GM19468 (cell line): Measurements from ENCODE around the gene SP1.
"Not testable (repeated sequence)": the region's sequence is repeated elsewhere in the genome, so short reads cannot be mapped to it uniquely, and the experiment has no call there.

Source experiments
- ATAC-seq: cut with Tn5 transposase; IDR thresholded peaks from one replicate; pipeline ENCODE4 v1.9.1; 2021; ENCODE audit warnings: mild to moderate bottlenecking, moderate library complexity, moderate number of reproducible peaks; ENCODE audit not compliant: unreplicated experiment; ENCODE audit errors: extremely low read depth

Gene SP1

DNA sequence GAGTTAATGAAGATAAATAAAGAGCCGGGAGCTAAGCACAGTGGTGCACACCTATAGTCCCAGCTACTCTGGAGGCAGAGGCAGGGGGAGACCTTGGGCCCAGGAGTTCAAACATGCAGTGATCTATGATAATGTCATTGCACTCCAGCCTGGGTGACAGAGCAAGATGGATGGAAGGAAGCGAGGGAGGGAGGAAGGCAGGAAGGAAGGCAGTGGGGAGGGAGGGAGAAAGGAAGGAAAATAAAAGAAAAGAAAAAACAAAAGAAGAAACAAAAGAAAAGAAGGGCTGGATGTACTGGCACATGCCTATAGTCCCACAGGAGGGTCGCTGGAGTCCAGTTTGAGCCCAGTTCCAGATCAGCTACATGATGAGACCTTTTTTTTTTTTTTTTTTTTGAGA lies 24.9 kb upstream of the SP1 start:
- ATAC-seq, result no peak

DNA sequence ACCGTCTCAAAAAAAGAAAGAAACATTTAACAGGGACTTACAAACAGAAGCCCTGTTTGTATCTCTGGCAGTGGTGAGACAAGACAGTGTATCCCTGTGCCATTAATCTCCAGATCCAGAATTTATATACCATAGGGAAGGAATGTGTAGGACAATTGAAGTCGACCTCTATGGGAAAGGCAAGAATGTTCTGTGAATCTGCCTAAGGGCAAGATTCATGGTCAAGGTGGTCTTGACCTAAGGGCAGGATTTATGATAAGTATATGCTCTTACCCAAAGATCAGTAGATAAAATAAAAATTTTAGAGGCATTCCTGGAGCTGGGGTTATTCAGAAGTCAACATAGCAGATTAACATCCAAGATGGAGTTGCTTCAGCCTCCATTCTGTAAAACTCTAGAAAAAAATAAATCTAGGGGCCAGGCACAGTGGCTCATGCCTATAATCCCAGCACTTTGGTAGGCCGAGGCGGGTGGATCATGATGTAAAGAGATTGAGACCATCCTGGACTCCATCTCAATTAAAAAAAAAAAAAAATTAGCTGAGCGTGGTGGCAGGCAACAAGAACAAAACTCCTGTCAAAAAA lies 21.0 kb upstream of the SP1 start:
- ATAC-seq, result no peak

DNA sequence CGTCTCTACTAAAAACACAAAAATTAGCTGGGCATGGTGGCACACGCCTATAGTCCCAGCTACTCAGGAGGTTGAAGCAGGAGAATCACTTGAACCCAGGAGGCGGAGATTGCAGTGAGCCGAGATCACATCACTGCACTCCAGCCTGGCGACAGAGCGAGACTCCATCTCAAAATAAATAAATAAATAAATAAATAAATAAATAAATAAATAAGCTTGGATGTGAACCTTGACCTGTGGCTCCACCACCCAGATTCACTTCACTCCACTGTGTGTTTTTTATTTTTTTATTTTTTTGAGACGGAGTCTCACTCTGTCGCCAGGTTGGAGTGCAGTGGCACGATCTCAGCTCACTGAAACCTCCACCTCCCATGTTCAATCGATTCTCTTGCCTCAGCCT lies 18.3 kb upstream of the SP1 start:
- ATAC-seq, result not testable (repeated sequence)

- ATAC-seq, result no peak
Observed at GRCh38 chr12:53365245-53365904, 14.6 kb upstream of the SP1 start.

DNA sequence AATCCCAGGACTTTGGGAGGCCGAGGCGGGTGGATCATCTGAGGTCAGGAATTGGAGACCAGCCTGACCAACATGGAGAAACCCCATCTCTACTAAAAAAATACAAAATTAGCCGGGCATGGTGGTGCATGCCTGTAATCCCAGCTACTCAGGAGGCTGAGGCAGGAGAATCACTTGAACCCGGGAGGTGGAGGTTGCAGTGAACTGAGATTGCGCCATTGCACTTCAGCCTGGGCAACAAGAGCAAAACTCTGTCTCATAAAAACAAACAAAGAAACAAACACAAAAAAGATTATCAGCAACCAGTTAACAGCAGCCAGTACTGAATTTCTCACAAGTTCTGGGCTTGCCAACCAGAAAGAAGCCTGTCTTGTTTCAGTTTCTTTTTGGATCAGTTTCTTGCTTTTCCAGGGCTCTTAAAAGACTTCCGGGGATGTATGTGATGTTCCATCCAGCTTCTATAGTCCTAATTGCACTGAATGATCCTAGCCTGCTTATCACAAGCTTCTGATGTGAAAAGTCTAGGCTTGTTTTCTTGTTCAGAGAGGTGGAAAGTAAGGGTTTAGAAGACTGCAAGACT lies 6.3 kb upstream of the SP1 start:
- ATAC-seq, result not testable (repeated sequence)

- ATAC-seq, result not testable (repeated sequence)
Observed at GRCh38 chr12:53374277-53374676, 5.7 kb upstream of the SP1 start.

- ATAC-seq, result no peak
Observed at GRCh38 chr12:53376747-53377146, 3.2 kb upstream of the SP1 start.

DNA sequence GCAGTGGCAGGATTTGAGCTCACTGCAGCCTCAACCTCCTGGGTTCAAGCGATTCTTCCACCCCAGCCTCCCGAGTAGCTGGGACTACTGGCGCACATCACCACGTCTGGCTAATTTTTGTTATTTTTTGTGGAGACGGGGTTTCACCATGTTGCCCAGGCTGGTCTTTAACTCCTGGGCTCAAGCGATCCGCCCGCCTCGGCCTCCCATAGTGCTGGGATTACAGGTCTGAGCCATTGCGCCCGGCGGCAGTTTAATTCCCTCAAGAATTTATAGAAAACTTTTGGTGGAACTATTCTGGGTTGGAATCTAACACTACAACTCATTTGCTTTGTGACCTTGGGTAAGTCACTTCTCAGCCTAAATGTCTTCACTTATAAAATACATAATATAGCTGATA lies 1.8 kb upstream of the SP1 start:
- no peak for ATAC-seq

GRCh38 chr12:53378724-53379388 lies 1.1 kb upstream of the SP1 start:
- no peak for ATAC-seq

DNA sequence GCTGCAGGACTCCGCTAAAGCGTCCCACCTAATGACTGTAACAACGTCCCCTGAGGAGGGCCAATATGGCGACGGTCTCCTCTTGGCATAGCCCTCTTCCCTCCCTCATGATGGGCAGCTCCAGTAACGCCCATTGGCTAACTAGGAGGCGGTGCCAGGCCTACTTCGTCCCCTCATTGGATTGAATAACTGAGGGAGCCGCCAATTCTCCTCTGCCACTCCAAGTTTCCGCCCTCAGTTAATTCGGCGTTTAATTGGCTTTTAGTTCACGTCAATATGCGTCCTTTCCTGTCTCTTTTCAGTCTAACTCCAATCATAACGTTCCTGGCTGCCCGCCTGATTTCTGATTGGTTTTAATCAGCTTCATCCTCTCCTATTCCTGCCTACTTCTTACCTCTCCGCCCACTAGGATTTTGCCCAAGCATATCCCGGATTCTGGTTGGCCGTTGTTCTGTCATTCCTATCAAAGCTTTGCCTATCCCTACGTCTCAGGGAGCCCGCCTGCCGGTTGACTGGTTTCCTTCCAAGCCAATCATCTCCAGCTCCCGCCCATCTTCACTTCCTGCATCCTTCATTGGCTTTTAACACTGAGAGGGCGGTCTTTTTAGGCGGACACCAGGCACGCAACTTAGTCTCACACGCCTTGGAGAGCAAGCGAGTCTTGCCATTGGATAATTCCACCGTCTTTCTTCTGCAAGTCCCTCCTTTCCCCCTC lies 430 bp upstream of the SP1 start:
- ATAC-seq, result peak; percentile 33

DNA sequence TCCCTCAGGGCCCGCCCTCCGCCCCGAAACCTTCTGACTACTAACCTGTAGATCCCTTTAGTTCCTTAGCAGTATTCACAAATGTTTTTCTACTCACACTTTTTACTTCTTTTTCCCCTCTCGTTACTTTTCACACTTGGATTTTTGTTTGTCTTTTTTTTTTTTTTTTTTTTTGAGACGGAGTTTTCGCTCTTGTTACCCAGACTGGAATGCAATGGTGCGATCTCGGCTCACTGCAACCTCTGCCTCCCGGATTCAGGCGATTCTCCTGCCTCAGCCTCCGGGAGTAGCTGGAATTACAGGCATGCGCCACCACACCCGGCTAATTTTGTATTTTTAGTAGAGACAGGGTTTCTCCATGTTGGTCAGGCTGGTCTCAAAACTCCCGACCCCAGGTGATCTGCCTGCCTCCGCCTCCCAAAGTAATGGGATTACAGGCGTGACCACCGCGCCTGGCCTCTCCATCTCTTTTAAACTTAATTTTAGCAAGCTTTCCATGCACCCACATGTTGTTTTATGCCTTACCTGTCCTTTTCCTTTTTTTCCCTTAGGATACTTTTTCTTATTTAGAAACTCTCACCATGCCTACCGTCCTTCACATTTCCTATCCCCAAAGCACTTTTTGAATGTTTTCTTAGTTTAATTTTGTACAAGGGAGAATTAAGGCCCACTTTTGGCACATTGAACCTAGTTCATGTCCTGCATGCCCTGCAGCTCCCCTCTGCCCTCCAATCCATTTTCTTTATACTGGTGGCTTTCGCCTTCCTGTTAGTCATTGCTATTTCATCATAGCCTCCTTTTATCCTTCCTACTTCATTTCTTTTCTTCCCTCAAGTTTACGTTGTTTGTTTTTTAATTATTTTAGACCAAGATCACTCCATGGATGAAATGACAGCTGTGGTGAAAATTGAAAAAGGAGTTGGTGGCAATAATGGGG lies 1.1 kb downstream of the SP1 start:
- no peak for ATAC-seq

DNA sequence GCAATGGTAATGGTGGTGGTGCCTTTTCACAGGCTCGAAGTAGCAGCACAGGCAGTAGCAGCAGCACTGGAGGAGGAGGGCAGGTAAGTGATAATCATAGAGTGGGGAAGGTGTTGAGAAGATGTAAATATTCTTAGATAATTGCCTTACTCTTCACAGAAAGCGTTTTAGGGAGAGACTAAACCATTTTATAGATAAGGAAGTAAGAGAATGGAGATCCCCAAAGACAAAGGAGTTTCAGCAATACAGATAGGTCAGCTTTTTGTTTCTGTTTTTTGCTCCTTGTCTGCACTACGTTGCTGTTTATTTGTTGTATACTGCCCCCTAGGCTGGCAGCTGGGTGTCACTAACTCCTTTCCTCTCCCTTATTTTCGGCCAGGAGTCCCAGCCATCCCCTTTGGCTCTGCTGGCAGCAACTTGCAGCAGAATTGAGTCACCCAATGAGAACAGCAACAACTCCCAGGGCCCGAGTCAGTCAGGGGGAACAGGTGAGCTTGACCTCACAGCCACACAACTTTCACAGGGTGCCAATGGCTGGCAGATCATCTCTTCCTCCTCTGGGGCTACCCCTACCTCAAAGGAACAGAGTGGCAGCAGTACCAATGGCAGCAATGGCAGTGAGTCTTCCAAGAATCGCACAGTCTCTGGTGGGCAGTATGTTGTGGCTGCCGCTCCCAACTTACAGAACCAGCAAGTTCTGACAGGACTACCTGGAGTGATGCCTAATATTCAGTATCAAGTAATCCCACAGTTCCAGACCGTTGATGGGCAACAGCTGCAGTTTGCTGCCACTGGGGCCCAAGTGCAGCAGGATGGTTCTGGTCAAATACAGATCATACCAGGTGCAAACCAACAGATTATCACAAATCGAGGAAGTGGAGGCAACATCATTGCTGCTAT lies 2.0 kb downstream of the SP1 start:
- ATAC-seq, result no peak

DNA sequence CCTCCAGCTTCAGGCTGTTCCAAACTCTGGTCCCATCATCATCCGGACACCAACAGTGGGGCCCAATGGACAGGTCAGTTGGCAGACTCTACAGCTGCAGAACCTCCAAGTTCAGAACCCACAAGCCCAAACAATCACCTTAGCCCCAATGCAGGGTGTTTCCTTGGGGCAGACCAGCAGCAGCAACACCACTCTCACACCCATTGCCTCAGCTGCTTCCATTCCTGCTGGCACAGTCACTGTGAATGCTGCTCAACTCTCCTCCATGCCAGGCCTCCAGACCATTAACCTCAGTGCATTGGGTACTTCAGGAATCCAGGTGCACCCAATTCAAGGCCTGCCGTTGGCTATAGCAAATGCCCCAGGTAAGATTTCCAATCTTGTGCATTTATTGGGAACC lies 3.3 kb downstream of the SP1 start:
- no peak for ATAC-seq

DNA sequence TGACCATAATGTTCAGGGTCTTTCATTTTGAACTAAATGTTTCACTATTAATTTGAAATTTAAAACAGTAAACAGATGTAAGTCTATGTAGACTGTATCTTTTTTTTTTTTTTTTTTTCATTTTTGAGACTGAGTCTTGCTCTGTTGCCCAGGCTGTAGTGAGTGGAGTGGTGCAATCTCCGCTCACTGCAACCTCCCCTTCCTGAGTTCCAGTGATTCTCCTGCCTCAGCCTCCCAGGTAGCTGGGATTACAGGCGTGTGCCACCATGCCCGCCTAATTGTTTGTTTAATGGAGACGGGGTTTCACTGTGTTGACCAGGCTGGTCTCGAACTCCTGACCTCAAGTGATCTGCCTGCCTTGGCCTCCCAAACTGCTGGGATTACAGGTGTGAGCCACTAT lies 6.4 kb downstream of the SP1 start:
- not testable (repeated sequence) for ATAC-seq

- ATAC-seq, result no peak
Observed at GRCh38 chr12:53388932-53389331, 9.0 kb downstream of the SP1 start.

- ATAC-seq, result no peak
Observed at GRCh38 chr12:53389702-53390101, 9.7 kb downstream of the SP1 start.

DNA sequence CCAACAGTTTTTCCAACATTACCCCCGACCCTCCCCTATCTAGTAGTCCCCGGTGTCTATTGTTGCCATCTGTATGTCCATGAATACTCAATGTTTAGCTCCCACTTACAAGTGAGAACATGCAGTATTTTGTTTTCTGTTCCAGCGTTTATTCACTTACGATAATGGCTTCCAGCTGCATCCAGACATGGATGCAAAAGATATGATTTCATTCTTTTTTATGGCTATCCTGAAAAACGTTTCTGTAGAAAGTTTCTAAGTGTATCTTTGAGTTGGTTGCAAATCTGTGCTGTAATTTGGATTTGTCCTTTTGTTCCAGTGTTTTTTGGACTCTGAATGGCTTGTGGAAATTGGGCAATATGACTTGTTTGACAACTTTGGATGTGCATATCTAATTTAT lies 11.7 kb downstream of the SP1 start:
- no peak for ATAC-seq

- no peak for ATAC-seq
Observed at GRCh38 chr12:53399896-53400295, 19.9 kb downstream of the SP1 start.

GRCh38 chr12:53402351-53402750 lies 22.4 kb downstream of the SP1 start:
- not testable (repeated sequence) for ATAC-seq
